Stomach (tissue), 9 donors: Measurements from ENCODE around the gene GABBR2. TPM values are rescaled to one million over a fixed set of nuclear protein-coding genes. Genes with fewer than 3 reads are reported as not detected.

Source experiments
- DNase-seq, 2 donors: peaks; one replicate each; pipeline versions ENCODE4 v3.0.0 to v3.0.0-alpha.2; 2013 to 2019
- H3K27ac ChIP-seq, 5 donors: fragments of 200-600 bp in 4 of 5; sonication (generic) in 4 of 5; one replicate each; pipeline ENCODE4 v1.5.1; 2013 to 2019; ENCODE audit warnings: mild to moderate bottlenecking in 1 of 5, moderate library complexity in 1 of 5
- H3K27me3 ChIP-seq, 3 donors: fragments of 200-600 bp; sonication (generic); one replicate each; pipeline ENCODE4 v1.5.1; 2017 to 2019; ENCODE audit warnings: mixed run types in 1 of 3
- H3K36me3 ChIP-seq, 4 donors: fragments of 200-600 bp; sonication (generic); 1 replicate in 3 of 4; 2 replicates in 1 of 4; pipeline ENCODE4 v1.5.1; 2016 to 2019
- H3K4me1 ChIP-seq, 4 donors: fragments of 200-600 bp; sonication (generic); one replicate each; pipeline ENCODE4 v1.5.1; 2016 to 2019
- H3K4me3 ChIP-seq, 4 donors: fragments of 200-600 bp; sonication (generic) in 3 of 4; one replicate each; pipeline ENCODE4 v1.5.1; 2016 to 2019; ENCODE audit warnings: mild to moderate bottlenecking in 1 of 4
- H3K9me3 ChIP-seq, 4 donors: fragments of 200-600 bp; sonication (generic); one replicate each; pipeline ENCODE4 v1.5.1; 2016 to 2019
- CTCF ChIP-seq, 7 experiments: fragments of 450-650 bp in 4 of 7; fragments of 200-600 bp in 3 of 7; sonication (generic) in 3 of 7; IDR thresholded peaks; one replicate each; pipeline ENCODE4 v1.5.1; 2016 to 2019; ENCODE audit warnings: antibody characterized with exemption in 7 of 7, control low read depth in 2 of 7, mild to moderate bottlenecking in 1 of 7
- EP300 ChIP-seq: sonication (generic); formaldehyde crosslinking; IDR thresholded peaks from one replicate; pipeline ENCODE4 v1.6.1; 2017; ENCODE audit warnings: antibody characterized with exemption
- POLR2A ChIP-seq, 4 donors: fragments of 450-650 bp; IDR thresholded peaks; one replicate each; pipeline ENCODE4 v1.6.1; 2016; ENCODE audit warnings: antibody characterized with exemption in 4 of 4, control low read depth in 2 of 4, mild to moderate bottlenecking in 1 of 4, moderate library complexity in 1 of 4
- POLR2AphosphoS5 ChIP-seq, 3 donors: sonication (generic); formaldehyde crosslinking; IDR thresholded peaks; one replicate each; pipeline ENCODE4 v1.6.1; 2016; ENCODE audit warnings: antibody characterized with exemption in 3 of 3
- WGBS, 5 donors: extraction: QIAGEN DNeasy Blood & Tissue Kit in 3 of 5; methylation state at CpG; one replicate each; pipeline versions ENCODE4 v1.1.5 to v1.1.7; 2013 to 2018; 5-methylcytosine and 5-hydroxymethylcytosine counted together
- intact Hi-C: fragments of 100-400 bp; cut with DNase I; formaldehyde crosslinking; loops from one replicate; pipeline ENCODE4 v1.15.1; 2023; ENCODE audit warnings: low total_unique reads
- polyA plus RNA-seq, 3 donors: library from polyadenylated mRNA; stranded (reverse); fragments of 200-250 nt; gene quantifications; one replicate each; pipeline ENCODE4 v1.2.3, GENCODE V29; 2013
- total RNA-seq, 5 donors: library from RNA; depleted of rRNA; stranded (reverse); fragments of >200 nt; gene quantifications; one replicate each; pipeline versions ENCODE4 v1.1.0 to v1.2.3, GENCODE V29; 2014 to 2016
- donor health status: healthy with polysubstance abuse.
- donor health status: Bipolar disorder and iron deficiency.
- donor health status: healthy.

Gene GABBR2
- total and polyA plus RNA-seq, 8 donors = 0.06 to 0.55 (median 0.08) TPM; not detected in 5

GRCh38 chr9:98380065-98380681 lies 328.6 kb downstream of the GABBR2 start:
- no peak for TF ChIP-seq CTCF (IDR thresholded peaks at IDR 0.05)
- TF ChIP-seq POLR2AphosphoS5 (IDR thresholded peaks at IDR 0.05) = no peak
- TF ChIP-seq EP300 = no peak
- TF ChIP-seq POLR2A (IDR thresholded peaks at IDR 0.05) = no peak
- Histone ChIP-seq H3K27ac (no peak overlapping the region), H3K4me3 (no peak overlapping the region), H3K27me3 (no peaks in the 10 kb centered on the region), H3K9me3 (no peaks in the 10 kb centered on the region), H3K36me3 (no peaks in the 10 kb centered on the region), H3K4me1 (peaks cover 0 to 7% (median under 1%) of the 10 kb centered on the region in 4 donors)
- WGBS, 5 donors = 29 to 40% (median 31%) methylated on average over 17 to 19 of the region's 19 CpGs
- intact Hi-C loops = no loop called here
- peak in 1 of 2 donors; percentile 77 for DNase-seq

- Histone ChIP-seq H3K4me3 (no peak overlapping the region), H3K27me3 (no peaks in the 10 kb centered on the region), H3K9me3 (no peaks in the 10 kb centered on the region), H3K36me3 (no peaks in the 10 kb centered on the region), H3K27ac (no peak overlapping the region), H3K4me1 (peaks cover 0 to 13% (median 6%) of the 10 kb centered on the region in 4 donors)
- TF ChIP-seq CTCF (IDR thresholded peaks at IDR 0.05) (no peak), POLR2A (IDR thresholded peaks at IDR 0.05) (no peak), EP300 (no peak)
- no peak for DNase-seq
- intact Hi-C loops = no loop called here
- WGBS, 5 donors = 58 to 83% (median 69%) methylated on average over 1 of the region's 1 CpG
These were observed 329.2 kb downstream of the GABBR2 start for GRCh38 chr9:98379572-98379971.

- Histone ChIP-seq H3K27me3 (no peaks in the 10 kb centered on the region), H3K9me3 (no peaks in the 10 kb centered on the region), H3K4me3 (no peak overlapping the region), H3K27ac (no peak overlapping the region), H3K4me1 (peaks cover 0 to 20% (median 7%) of the 10 kb centered on the region in 4 donors), H3K36me3 (no peaks in the 10 kb centered on the region)
- 86 to 97% (median 90%) methylated on average over 5 of the region's 5 CpGs for WGBS, 5 donors
- DNase-seq = no peak
- TF ChIP-seq EP300 (no peak), POLR2AphosphoS5 (IDR thresholded peaks at IDR 0.05) (no peak), POLR2A (IDR thresholded peaks at IDR 0.05) (no peak), CTCF (IDR thresholded peaks at IDR 0.05) (no peak)
- intact Hi-C loops = no loop called here
These were observed 329.9 kb downstream of the GABBR2 start for GRCh38 chr9:98378794-98379193.

- intact Hi-C loops = no loop called here
- H3K9me3 ChIP-seq = no peaks in the 10 kb centered on the region
- H3K36me3 ChIP-seq = no peaks in the 10 kb centered on the region
- no peak overlapping the region for H3K27ac ChIP-seq
- peaks cover 0 to 21% (median 7%) of the 10 kb centered on the region in 4 donors for H3K4me1 ChIP-seq
- no peak overlapping the region for H3K4me3 ChIP-seq
- H3K27me3 ChIP-seq = no peaks in the 10 kb centered on the region
- no peak for DNase-seq
- TF ChIP-seq CTCF (IDR thresholded peaks at IDR 0.05) = no peak
- WGBS, 5 donors = 84 to 97% (median 90%) methylated on average over 7 to 8 of the region's 8 CpGs
These were observed 330.4 kb downstream of the GABBR2 start for GRCh38 chr9:98378206-98378780.
